Limb (tissue), 2 donors: ENCODE results near the gene BCR.

Source experiments
- DNase-seq, 2 donors: peaks; one replicate each; pipeline ENCODE4 v3.0.0-alpha.2; 2016; ENCODE audit errors: extremely low spot score in 2 of 2

The BCR gene

GRCh38 chr22:23259916-23260644, 79.8 kb downstream of the BCR start:
- DNase-seq: no peak

- no peak for DNase-seq
Measured at GRCh38 chr22:23260645-23261581, 80.6 kb downstream of the BCR start.

- peak in 1 of 2 donors; percentile 33 for DNase-seq
Measured at GRCh38 chr22:23261900-23262450, 81.7 kb downstream of the BCR start.

GRCh38 chr22:23262518-23263332, 82.4 kb downstream of the BCR start:
- DNase-seq: peak in 1 of 2 donors; percentile 48

GRCh38 chr22:23263651-23264555, 83.6 kb downstream of the BCR start:
- DNase-seq: no peak

GRCh38 chr22:23264610-23265367, 84.5 kb downstream of the BCR start:
- DNase-seq: no peak

- no peak for DNase-seq
Measured at GRCh38 chr22:23265368-23265700, 85.0 kb downstream of the BCR start.

GRCh38 chr22:23266780-23267179, 86.5 kb downstream of the BCR start:
- no peak for DNase-seq

- DNase-seq: no peak
Measured at GRCh38 chr22:23267226-23268043, 87.1 kb downstream of the BCR start.

GRCh38 chr22:23268139-23268712, 87.9 kb downstream of the BCR start:
- DNase-seq: no peak

- no peak for DNase-seq
Measured at GRCh38 chr22:23268877-23269276, 88.6 kb downstream of the BCR start.

GRCh38 chr22:23269441-23270211, 89.3 kb downstream of the BCR start:
- DNase-seq: no peak

GRCh38 chr22:23270212-23270733, 90.0 kb downstream of the BCR start:
- no peak for DNase-seq

GRCh38 chr22:23270798-23271596, 90.7 kb downstream of the BCR start:
- DNase-seq: no peak

- DNase-seq: no peak
Measured at GRCh38 chr22:23271597-23271908, 91.2 kb downstream of the BCR start.

- DNase-seq: no peak
Measured at GRCh38 chr22:23272371-23272770, 92.1 kb downstream of the BCR start.

- DNase-seq: no peak
Measured at GRCh38 chr22:23272834-23273233, 92.5 kb downstream of the BCR start.
